Endothelial cell of umbilical vein (primary cell): ENCODE measurements around the gene KLHL35.

Experiments
- EZH2 ChIP-seq: IDR thresholded peaks from 2 replicates; pipeline ENCODE4 v1.6.1; 2012; ENCODE audit warnings: borderline replicate concordance, low read depth, mild to moderate bottlenecking, moderate library complexity, low read length, inconsistent platforms; ENCODE audit not compliant: severe bottlenecking
- FOS ChIP-seq: IDR thresholded peaks from 2 replicates; pipeline ENCODE4 v1.6.1; 2011; ENCODE audit warnings: mild to moderate bottlenecking, low read length, moderate library complexity, borderline replicate concordance; ENCODE audit not compliant: insufficient read depth
- JUN ChIP-seq: IDR thresholded peaks from 2 replicates; pipeline ENCODE4 v1.6.1; 2011; ENCODE audit warnings: borderline replicate concordance, low read depth; ENCODE audit not compliant: insufficient read length, insufficient read depth
- MYC ChIP-seq: IDR thresholded peaks from one replicate; pipeline ENCODE4 v1.6.1; 2011; ENCODE audit warnings: mild to moderate bottlenecking, low read depth, low read length
- POLR2A ChIP-seq: IDR thresholded peaks from 2 replicates; pipeline ENCODE4 v1.6.1; 2012; ENCODE audit warnings: low read depth, mild to moderate bottlenecking, control low read depth, low read length
- POLR2AphosphoS5 ChIP-seq: IDR thresholded peaks from 2 replicates; pipeline ENCODE4 v1.6.1; 2012; ENCODE audit warnings: low read depth, mild to moderate bottlenecking, control low read depth, low read length, moderate library complexity; ENCODE audit not compliant: insufficient read depth
- TF ChIP-seq, protein P1 (sequence below), 2 donors: IDR thresholded peaks; 1 replicate in 1 of 2; 2 replicates in 1 of 2; pipeline ENCODE4 v1.5.1; 2011; ENCODE audit warnings: low read length in 2 of 2, mild to moderate bottlenecking in 2 of 2, moderate library complexity in 2 of 2, control low read depth in 1 of 2, inconsistent platforms in 1 of 2, low read depth in 1 of 2; ENCODE audit not compliant: insufficient read depth in 1 of 2; ENCODE audit errors: extremely low read depth in 1 of 2
- TF ChIP-seq, protein P2 (sequence below): IDR thresholded peaks from 2 replicates; pipeline ENCODE4 v1.6.1; 2011; ENCODE audit not compliant: insufficient read depth, insufficient read length

DNA sequence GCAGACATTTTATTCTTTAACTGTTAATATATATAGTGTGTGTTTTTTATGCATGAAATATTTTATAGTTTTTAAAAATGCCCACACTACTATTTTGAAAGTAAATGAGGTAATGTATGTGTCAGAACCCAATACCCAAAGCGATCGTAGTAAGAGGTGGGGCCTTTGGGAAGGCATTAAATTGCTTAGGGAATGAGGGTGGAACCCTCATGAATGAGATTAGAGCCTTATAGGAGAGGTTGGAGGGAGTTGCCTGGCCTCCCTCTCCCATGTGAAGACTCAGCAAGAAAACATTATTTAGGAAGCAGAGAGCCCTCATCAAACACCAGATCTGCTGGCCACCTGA lies 11.1 kb downstream of the KLHL35 start:
- TF ChIP-seq EZH2, result no peak
- TF ChIP-seq, protein P1, sequence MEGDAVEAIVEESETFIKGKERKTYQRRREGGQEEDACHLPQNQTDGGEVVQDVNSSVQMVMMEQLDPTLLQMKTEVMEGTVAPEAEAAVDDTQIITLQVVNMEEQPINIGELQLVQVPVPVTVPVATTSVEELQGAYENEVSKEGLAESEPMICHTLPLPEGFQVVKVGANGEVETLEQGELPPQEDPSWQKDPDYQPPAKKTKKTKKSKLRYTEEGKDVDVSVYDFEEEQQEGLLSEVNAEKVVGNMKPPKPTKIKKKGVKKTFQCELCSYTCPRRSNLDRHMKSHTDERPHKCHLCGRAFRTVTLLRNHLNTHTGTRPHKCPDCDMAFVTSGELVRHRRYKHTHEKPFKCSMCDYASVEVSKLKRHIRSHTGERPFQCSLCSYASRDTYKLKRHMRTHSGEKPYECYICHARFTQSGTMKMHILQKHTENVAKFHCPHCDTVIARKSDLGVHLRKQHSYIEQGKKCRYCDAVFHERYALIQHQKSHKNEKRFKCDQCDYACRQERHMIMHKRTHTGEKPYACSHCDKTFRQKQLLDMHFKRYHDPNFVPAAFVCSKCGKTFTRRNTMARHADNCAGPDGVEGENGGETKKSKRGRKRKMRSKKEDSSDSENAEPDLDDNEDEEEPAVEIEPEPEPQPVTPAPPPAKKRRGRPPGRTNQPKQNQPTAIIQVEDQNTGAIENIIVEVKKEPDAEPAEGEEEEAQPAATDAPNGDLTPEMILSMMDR (IDR thresholded peaks at IDR 0.05; ENCODE audit: extremely low read depth in 1 of 2, insufficient read depth in 1 of 2, low read depth in 1 of 2, low read length in 2 of 2), result no peak
- no peak for TF ChIP-seq POLR2A
- TF ChIP-seq POLR2AphosphoS5, result no peak
- TF ChIP-seq, protein P2, sequence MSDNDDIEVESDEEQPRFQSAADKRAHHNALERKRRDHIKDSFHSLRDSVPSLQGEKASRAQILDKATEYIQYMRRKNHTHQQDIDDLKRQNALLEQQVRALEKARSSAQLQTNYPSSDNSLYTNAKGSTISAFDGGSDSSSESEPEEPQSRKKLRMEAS, result no peak
- no peak for TF ChIP-seq MYC
- no peak for TF ChIP-seq FOS
- TF ChIP-seq JUN, result no peak
